ENCODE data around the gene RAMP2.

DNA sequence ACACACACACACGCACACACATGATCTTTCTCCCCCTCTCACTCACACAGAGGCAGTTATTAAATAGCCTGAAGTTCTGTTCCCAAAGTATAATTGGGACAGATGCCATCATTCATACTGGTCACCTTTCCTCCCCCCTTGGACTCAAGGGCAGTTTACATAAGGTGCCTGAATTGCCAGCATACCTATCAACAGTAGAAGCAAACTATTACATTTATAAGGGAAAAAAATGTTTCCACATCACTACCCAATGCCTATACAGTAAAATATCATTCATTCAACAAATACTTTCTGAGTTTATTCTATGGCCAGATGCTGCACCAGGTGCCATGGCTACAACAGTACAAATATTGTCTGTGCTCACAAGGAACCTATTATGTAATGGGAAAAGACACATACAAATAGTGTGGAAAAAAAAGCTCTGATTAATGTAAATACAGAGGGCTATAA, 43.9 kb downstream of the RAMP2 start:
- TF ChIP-seq, protein P1, sequence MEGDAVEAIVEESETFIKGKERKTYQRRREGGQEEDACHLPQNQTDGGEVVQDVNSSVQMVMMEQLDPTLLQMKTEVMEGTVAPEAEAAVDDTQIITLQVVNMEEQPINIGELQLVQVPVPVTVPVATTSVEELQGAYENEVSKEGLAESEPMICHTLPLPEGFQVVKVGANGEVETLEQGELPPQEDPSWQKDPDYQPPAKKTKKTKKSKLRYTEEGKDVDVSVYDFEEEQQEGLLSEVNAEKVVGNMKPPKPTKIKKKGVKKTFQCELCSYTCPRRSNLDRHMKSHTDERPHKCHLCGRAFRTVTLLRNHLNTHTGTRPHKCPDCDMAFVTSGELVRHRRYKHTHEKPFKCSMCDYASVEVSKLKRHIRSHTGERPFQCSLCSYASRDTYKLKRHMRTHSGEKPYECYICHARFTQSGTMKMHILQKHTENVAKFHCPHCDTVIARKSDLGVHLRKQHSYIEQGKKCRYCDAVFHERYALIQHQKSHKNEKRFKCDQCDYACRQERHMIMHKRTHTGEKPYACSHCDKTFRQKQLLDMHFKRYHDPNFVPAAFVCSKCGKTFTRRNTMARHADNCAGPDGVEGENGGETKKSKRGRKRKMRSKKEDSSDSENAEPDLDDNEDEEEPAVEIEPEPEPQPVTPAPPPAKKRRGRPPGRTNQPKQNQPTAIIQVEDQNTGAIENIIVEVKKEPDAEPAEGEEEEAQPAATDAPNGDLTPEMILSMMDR (IDR thresholded peaks at IDR 0.05) = no peak
- no peak for TF ChIP-seq ZFX (IDR thresholded peaks at IDR 0.05; ENCODE audit: borderline replicate concordance)
